NCI-H187 treated with DMSO at 0.1 percent for 48 hours (cell line): ENCODE data around the gene H3-3A.

ENCODE experiments used
- DNase-seq: peaks from one replicate; lab custom pipeline; 2025; lab: John Stamatoyannopoulos, UW

The H3-3A gene

GRCh38 chr1:226054519-226055327, 7.8 kb upstream of the H3-3A start:
- DNase-seq = no peak

DNA sequence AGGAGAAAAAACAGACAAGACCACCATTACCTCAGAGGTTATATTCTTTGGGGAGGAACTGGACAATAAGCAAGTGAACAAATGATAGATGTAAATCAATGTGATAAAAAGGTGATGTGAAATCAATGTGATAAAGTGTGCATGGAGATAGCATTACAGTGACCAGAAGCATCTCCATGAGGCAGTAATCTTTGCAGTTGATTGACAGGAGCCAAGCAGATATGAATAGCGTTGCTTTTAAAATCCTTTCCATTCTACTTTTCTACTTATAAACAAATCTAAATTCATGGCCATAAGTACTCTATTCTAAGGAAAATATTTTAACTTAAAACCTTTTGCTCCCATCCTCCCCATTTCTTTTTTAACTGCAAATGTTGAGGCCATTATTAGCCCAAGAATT, 2.8 kb upstream of the H3-3A start:
- no peak for DNase-seq

DNA sequence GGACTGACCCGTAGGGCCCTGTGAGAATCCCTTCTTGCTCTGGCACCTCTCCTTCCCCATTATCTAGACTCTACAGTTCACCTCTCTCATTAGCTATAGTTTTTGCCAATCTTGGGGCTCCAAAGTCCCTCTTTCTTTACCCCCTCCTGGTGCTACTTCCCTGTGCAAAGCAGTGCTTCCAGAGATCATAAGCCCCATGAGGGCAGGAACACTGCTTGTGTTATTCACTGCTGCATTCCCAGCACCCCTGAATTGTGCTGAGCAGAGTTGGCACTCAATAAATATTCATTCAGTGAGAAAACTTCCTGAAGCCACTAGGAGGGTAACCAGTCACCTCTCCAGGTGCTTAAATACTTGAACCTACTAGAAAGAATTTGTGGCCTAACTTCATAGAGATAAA, 2.1 kb upstream of the H3-3A start:
- no peak for DNase-seq

- DNase-seq = no peak
Observed at GRCh38 chr1:226061068-226061840, 1.3 kb upstream of the H3-3A start.

DNA sequence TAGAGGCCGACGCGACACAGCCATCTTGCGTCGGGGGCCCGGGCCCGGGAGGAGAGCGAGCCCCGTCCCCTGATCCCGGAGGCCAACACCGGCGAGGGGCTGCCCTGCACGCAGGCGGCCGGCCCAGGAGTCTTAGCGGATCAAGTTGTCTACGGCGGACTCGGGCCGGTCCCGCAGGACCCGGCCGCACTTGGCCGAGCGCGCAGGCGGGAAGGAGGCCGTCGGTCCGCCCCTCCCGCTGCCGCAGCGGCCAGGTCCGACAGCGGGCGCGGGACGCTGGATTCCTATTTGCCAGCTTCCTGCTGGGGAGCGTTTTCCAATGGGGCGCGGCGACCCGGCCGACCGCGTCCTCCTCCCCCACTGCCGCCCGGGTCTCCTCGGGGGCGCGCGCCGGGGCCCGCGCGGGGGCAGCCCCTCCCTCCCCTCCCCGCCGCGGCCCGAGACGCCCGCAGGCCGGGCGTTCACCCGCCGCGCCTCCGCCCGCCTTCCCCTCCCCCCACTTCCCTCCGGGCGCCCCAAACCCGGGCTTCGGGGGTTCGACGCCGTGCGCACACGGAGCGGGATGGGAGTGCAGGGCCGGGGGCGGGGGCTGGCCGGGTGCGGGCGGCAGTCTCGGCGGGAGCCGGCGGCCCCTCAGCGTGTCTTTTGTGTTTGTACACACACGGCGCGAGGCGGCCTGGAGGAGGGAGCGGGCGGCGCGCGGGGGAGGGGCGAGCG, 517 bp upstream of the H3-3A start:
- no peak for DNase-seq

GRCh38 chr1:226063224-226063976, 884 bp downstream of the H3-3A start:
- no peak for DNase-seq

DNA sequence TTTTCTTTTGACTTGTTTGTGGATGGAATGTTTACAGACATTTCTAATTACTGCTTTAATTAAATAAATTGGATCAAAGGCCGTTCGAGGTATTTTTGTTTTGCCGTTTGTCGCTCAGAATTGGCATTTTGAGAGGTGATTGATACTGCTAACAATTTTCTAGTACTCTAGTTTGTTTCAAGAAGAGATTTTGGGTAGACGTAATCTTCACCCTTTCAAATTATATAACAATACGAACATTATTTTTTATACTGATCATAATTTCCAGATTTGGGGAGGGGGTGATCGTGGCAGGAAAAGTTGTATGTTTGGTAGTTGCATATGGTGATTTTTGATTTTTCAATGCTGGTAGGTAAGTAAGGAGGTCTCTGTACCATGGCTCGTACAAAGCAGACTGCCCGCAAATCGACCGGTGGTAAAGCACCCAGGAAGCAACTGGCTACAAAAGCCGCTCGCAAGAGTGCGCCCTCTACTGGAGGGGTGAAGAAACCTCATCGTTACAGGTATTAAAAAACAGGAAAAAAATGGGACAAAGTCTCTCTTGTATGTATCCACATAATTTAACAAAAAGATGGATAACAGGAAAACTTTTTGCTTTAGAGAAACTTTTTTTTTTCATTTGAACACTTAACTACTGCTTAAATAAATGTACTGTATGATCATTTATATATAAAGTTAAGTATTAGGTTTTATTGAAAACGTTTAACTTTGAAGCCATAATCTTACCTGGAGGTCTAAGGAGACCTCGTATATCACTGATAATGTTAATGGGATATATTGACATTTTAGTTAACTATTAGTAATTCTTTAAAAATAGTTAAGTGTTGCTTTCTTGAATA, 1.7 kb downstream of the H3-3A start:
- no peak for DNase-seq

DNA sequence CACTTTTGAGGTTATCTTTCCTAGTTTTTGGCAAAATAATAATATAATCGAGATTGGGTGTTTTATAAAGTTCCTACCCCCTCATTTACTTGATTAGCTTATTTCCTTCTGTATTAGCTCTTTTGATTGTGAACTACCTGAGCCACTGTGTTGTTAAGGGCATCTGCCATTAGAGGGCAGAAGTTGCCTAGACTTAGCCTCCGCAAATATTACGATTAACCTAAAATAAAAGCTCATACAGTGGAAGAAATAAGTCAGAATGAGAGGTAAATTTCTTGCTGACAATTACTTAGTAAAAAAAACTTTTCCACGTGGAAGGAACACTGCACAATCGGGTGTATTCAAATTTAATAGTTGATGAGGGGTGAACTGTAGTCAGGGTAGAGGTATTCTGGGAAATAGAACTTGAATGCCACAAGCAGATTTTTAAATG, 2.3 kb downstream of the H3-3A start:
- no peak for DNase-seq

- DNase-seq = no peak
Observed at GRCh38 chr1:226066415-226067078, 4.0 kb downstream of the H3-3A start.

DNA sequence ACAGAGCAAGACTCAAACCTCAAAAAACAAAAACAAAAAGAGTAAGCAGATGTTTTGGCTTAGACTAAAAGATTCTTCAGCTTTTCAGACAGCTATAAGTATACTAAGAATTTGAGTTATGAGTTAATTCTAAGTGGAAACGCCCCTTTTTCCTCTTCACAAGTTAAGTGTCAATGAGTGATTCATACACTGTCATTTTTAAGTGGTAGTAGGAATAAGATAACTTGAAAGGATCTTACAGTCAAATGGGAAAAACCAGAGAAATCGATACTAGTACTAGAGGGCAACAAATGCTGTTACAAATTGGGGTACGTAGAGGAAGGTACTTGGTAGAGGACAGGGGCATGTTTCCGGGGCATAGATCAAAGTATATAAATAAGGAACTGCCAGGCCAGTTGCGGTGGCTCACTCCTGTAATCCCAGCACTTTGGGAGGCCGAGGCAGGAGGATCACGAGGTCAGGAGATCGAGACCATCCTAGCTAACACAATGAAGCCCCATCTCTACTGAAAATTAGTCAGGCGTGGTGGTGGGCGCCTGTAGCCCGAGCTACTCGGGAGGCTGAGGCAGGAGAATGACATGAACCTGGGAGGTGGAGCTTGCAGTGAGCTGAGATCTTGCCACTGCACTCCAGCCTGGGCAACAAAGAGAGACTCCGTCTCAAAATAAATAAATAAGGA, 7.4 kb downstream of the H3-3A start:
- DNase-seq = no peak

DNA sequence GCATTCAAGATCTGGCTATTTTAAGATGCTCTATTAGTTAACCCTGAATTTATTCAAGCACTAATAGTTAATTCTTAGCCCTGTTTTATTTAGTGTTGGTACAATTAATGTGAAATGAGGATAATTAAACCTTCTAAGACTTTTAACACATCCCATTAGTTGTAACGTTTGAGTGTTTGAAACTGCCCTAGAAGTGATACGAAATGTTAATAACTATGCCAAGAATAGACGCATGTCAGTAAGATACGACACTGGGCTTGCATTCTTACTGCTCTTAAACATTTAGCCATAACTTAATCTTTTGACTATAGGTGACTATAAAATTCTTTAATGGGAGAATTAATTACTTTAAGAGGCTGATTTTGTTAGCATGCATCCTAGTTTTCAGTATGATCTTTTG, 9.8 kb downstream of the H3-3A start:
- no peak for DNase-seq

DNA sequence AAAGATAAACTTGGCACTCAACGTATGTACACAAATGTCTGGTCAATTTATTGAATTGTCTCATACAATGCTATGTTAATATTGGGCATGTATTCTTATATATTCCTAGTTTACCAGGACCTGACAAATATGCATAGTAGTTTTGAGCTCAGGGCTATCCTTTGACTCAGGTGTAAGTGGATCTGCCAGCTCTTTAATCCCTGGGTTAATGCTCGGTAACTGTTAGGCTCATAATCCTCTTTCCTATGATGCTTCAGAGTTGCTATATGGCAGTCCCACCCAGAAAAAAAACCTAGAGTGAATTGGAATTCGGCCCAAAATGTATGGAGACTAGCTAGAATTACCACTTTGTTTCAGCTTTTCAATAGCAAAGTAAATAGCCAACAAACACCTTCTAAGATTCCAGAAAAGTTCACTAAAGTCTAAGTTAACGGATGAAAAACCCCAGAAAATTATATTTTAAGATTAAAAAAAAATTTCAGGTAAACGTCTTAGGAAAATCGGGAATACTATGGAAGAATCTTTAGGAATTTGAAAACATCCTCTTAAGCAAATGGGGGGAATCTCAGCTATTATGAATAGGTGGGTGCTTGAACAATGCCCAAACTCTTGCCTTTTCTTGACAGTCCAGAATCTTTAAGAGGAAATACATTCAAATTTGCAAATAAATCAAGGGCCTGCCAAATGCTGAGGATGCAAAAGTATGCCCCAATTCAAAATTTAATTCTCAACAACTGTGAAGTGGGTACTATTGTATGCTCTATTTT, 10.9 kb downstream of the H3-3A start:
- DNase-seq = no peak

- DNase-seq = no peak
Observed at GRCh38 chr1:226074046-226074445, 11.5 kb downstream of the H3-3A start.

GRCh38 chr1:226076378-226076777, 13.9 kb downstream of the H3-3A start:
- DNase-seq = no peak

GRCh38 chr1:226078374-226078773, 15.9 kb downstream of the H3-3A start:
- no peak for DNase-seq

GRCh38 chr1:226082587-226082917, 20.0 kb downstream of the H3-3A start:
- no peak for DNase-seq

GRCh38 chr1:226082959-226083301, 20.4 kb downstream of the H3-3A start:
- DNase-seq = no peak

DNA sequence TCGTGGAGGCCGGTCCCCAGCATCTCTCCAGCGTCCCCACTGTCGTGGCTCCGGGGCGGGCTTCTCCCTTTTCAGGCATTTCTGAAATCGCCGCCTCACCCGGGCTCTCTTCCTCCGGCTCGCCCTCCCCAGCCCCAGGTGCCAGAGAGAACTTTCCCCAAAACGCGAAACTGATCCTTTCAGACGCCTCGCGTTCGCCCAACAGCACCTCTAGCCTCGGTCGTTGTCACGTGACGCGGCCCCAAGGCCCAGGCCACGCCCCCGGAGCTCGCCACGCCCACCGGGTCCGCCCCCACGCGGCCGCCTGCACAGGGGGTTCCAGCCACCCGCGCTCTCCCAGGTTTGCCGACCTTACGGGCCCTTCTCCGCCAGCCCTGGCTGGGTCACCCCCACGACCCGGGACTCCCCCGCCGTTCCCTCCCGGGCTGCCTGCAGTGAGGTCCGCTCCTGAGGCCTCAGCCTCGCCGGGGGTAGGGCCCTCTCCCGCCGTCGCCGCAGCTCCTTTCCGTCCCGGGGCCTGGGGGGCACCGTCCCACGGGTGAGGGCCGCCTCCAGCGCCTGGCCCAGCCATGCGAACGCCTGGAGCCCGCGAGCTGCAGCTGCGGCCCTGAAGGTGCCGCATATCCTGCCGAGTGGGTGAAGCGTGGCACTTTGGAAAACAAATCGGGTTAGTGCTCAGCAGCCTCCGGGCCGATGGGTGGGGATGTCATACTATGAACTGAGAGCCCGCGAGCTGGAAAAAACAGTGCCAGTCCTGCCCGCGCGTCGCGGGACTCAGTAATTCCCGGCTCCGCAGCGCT, 21.0 kb downstream of the H3-3A start:
- no peak for DNase-seq
